ENCODE data around the gene FBXO10. TPM values are rescaled to one million over a fixed set of nuclear protein-coding genes. Genes with fewer than 3 reads are reported as not detected.

FBXO10 gene
- total and polyA plus RNA-seq, 10 of the 15 experiments (the other 5 are each of a cell fraction or from before 2014, with no cell fraction given) = 1.6 to 17.2 (median 9.6) TPM

GRCh38 chr9:37496020-37496419 lies 80.2 kb downstream of the FBXO10 start:
- intact Hi-C loops (cut with micrococcal nuclease; ENCODE audit: unreplicated experiment) (no loop called here), in situ Hi-C loops (cut with MboI) (loop anchor here (25.0 kb wide), 1 partner anchor 516 kb away; no protein-coding TSS in a partner anchor)
- no peak for FAIRE-seq
- Histone ChIP-seq H3K27me3 (replicated peaks in 1 of 2; ENCODE audit: control insufficient read depth in 2 of 2, insufficient read depth in 2 of 2, low read length in 1 of 2) (no peaks in the 10 kb centered on the region), H3K9ac (ENCODE audit: control insufficient read depth, insufficient read depth, low read length) (no peak overlapping the region), H3K4me2 (ENCODE audit: control insufficient read depth, insufficient read depth) (no peak overlapping the region), H3K79me2 (ENCODE audit: control insufficient read depth, insufficient read depth, low read length) (no peaks in the 10 kb centered on the region), H3K36me3 (ENCODE audit: control insufficient read depth in 2 of 2, insufficient read depth in 2 of 2, low read length in 1 of 2) (peaks cover 30 to 41% of the 10 kb centered on the region in 2 experiments), H3K27ac (ENCODE audit: control insufficient read depth, insufficient read depth) (no peak overlapping the region), H3K9me3 (replicated peaks; ENCODE audit: control insufficient read depth, insufficient read depth, low read length) (no peaks in the 10 kb centered on the region), H3K4me1 (ENCODE audit: control insufficient read depth, insufficient read depth, low read length) (no peaks in the 10 kb centered on the region), H4K20me1 (ENCODE audit: control insufficient read depth, insufficient read depth) (no peaks in the 10 kb centered on the region), H2AFZ (ENCODE audit: control insufficient read depth, low read depth, low read length) (no peak overlapping the region), H3K4me3 (no peak overlapping the region)
- RAD21 ChIA-PET (ENCODE audit: unreplicated experiment) = interaction anchor here (0.7 to 1.6 kb wide), 3 partner anchors 10 to 97 kb away, joined by 3 to 4 read pairs (median 3); partner anchors contain the start of gene POLR1E
- no peak for DNase-seq (ENCODE audit: low read depth, low spot score)
- POLR2A ChIA-PET = interaction anchor here (0.5 to 1.4 kb wide), 5 partner anchors 10 to 294 kb away, joined by 3 to 12 read pairs (median 5); partner anchors contain the start of gene POLR1E
- no TSS peak for BruUV-seq (replicated peaks)
- SMC1A ChIA-PET (ENCODE audit: uncharacterized antibody, unreplicated experiment) = interaction anchor here (0.8 to 1.4 kb wide), 4 partner anchors 10 to 77 kb away, joined by 3 to 4 read pairs (median 3); no protein-coding TSS in a partner anchor
- TF ChIP-seq GABPA (IDR thresholded peaks at IDR 0.05; ENCODE audit: low read depth) (no peak), HCFC1 (IDR thresholded peaks at IDR 0.05; ENCODE audit: low read length) (no peak), CHD2 (IDR thresholded peaks at IDR 0.05; ENCODE audit: borderline replicate concordance, low read depth, low read length) (no peak), NBN (IDR thresholded peaks at IDR 0.05) (no peak), IRF3 (IDR thresholded peaks at IDR 0.05) (no peak), PKNOX1 (IDR thresholded peaks at IDR 0.05) (no peak), ELK1 (IDR thresholded peaks at IDR 0.05; ENCODE audit: low read depth, low read length) (no peak), MTA2 (IDR thresholded peaks at IDR 0.05; ENCODE audit: low read depth) (no peak), BRCA1 (IDR thresholded peaks at IDR 0.05; ENCODE audit: low read depth, low read length) (no peak), ATF7 (IDR thresholded peaks at IDR 0.05; ENCODE audit: low read depth) (no peak), NFIC (IDR thresholded peaks at IDR 0.05; ENCODE audit: low read depth, low read length) (no peak), ATF2 (IDR thresholded peaks at IDR 0.05; ENCODE audit: low read length) (no peak)
- CTCF ChIA-PET = interaction anchor here (1.2 to 2.6 kb wide), 2 partner anchors 9 to 81 kb away, joined by 3 to 8 read pairs; no protein-coding TSS in a partner anchor
- no peak; the same call in 2 of the 3 replicates for ATAC-seq
- 94% methylated on average over 4 of the region's 4 CpGs for WGBS (ENCODE audit: insufficient coverage, insufficient replicate concordance, low lambda C conversion rate, missing lambda C conversion rate)
